Keratinocyte (primary cell): Measurements from ENCODE around the gene PPP2R5E.

Source experiments
- EZH2 ChIP-seq: IDR thresholded peaks from one replicate; pipeline ENCODE4 v1.6.1; 2012; ENCODE audit warnings: inconsistent platforms, mild to moderate bottlenecking, low read length, moderate library complexity
- TF ChIP-seq, protein P1 (sequence below), 3 experiments: IDR thresholded peaks in 1 of 3; conservative IDR thresholded peaks in 1 of 3; optimal IDR thresholded peaks in 1 of 3; 2 replicates in 2 of 3; 3 replicates in 1 of 3; pipeline versions ENCODE3 to v1.5.1; 2011; ENCODE audit warnings: low read length in 3 of 3, mild to moderate bottlenecking in 3 of 3, moderate library complexity in 2 of 3, control low read depth in 1 of 3, inconsistent platforms in 1 of 3; ENCODE audit not compliant: insufficient read depth in 2 of 3; ENCODE audit errors: extremely low read depth in 1 of 3

DNA sequence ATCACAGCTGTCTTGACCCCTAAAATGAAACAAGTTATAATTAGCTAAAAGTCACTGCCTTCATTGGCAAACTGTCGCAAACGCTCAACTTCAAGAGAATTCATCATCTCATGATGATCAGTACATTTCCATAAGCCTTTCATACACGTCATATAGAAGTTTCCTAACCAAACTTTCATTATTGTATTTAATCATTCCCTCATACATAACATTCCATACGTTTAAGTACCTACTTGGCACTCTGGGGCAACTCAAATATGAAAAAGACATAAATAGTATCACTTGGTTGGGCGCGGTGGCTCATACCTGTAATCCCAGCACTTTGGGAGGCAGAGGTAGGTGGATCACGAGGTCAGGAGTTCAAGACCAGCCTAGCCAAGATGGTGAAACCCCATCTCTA is 12.4 kb upstream of the PPP2R5E start:
- TF ChIP-seq, protein P1, sequence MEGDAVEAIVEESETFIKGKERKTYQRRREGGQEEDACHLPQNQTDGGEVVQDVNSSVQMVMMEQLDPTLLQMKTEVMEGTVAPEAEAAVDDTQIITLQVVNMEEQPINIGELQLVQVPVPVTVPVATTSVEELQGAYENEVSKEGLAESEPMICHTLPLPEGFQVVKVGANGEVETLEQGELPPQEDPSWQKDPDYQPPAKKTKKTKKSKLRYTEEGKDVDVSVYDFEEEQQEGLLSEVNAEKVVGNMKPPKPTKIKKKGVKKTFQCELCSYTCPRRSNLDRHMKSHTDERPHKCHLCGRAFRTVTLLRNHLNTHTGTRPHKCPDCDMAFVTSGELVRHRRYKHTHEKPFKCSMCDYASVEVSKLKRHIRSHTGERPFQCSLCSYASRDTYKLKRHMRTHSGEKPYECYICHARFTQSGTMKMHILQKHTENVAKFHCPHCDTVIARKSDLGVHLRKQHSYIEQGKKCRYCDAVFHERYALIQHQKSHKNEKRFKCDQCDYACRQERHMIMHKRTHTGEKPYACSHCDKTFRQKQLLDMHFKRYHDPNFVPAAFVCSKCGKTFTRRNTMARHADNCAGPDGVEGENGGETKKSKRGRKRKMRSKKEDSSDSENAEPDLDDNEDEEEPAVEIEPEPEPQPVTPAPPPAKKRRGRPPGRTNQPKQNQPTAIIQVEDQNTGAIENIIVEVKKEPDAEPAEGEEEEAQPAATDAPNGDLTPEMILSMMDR (optimal IDR thresholded peaks at IDR 0.05 in 1 of 3, IDR thresholded peaks at IDR 0.05 in 1 of 3, conservative IDR thresholded peaks at IDR 0.05 in 1 of 3; ENCODE audit: extremely low read depth in 1 of 3, insufficient read depth in 2 of 3, low read length in 3 of 3): no peak
- no peak for TF ChIP-seq EZH2
